SK-N-MC (cell line): ENCODE results near the gene RAD21L1.

Source experiments
- EZH2 ChIP-seq: fragments of 200-600 bp; sonication (generic); IDR thresholded peaks from one replicate; pipeline ENCODE4 v1.6.1; 2017; ENCODE audit warnings: antibody characterized with exemption
- FOXP2 ChIP-seq: optimal IDR thresholded peaks from 2 replicates; pipeline ENCODE3; 2011; ENCODE audit warnings: mild to moderate bottlenecking, moderate library complexity; ENCODE audit not compliant: insufficient read depth; ENCODE audit errors: extremely low read length, control extremely low read depth
- POLR2AphosphoS5 ChIP-seq: IDR thresholded peaks from 2 replicates; pipeline ENCODE4 v1.6.1; 2012; ENCODE audit warnings: mild to moderate bottlenecking, low read depth, low read length, borderline replicate concordance

DNA sequence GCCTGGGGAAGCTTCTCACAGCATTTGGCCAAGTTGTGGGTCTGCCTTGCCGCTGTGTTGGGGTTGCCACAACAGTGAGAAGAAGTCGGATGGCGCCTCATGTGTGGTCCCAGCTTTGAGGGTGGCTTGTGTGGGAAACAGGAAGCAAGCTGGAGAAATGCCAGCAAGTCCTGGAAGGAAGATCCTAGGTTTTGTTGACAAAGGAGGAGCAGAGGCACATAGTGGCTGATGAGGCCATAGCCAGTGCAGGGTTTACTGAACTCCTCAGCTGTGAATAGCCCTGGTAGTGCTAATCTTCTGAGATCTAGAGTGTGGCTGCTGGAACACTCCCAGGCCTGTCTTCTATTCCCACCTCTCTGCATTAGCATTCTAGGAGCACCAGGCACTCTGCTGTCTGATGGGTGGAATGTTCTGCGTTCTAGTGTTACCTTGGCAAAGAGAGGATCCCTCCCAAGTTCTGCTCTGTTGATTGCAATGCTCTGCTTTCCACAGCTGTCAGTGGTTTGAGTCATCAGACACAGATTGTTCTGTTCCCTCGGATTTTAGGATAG lies 65.4 kb downstream of the RAD21L1 start:
- TF ChIP-seq EZH2 (no peak), POLR2AphosphoS5 (no peak), FOXP2 (no peak)
